ENCODE results near the gene RAB1B. TPM values are rescaled to one million over a fixed set of nuclear protein-coding genes. Genes with fewer than 3 reads are reported as not detected.

RAB1B gene
- total and polyA plus RNA-seq, 10 of the 15 experiments (the other 5 are each of a cell fraction or from before 2014, with no cell fraction given): 10.4 to 193 (median 96.9) TPM

DNA sequence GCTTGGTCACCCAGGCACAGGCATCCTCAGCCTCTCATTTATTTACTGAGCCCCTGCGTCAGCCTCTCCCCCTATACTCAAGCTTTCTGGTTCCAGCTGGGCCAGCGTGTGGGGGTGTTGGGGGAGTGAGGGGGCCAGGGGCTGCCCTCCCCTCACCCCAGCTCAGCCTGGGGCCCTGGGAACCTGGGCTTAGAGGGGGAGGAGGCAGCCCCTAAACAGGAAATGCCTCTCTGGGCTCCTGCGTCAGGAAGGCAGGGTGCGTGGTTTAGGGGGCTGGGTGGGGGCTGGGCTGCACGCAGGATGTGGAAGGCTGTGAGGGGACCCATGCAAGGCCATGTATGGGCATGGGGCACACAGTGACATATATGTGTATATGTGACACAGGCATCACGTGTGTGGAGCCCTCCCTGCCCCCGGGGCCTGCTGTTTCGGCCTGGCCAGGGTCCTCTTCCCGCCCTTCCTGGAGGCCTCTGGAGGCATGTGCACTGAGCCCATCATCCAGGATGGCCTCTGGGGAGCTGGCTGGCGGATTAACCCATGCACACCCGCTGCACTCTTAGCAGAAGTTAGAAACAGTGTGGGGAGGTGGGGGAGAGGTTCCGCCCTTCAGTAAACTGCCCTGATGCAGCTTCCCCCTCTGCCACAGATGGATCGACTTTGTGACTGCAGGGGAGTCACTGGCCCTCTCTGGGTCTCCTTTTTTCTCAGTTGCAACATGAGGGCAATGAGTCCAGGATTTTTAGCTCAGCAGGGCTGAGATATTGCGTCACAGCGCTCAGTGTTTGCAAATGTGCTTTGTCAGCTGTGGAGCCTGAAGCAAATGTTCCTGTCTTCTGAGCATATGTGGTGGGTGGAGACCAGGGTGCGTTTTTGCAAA is 49.5 kb downstream of the RAB1B start (continued):
- TF ChIP-seq, protein P1, sequence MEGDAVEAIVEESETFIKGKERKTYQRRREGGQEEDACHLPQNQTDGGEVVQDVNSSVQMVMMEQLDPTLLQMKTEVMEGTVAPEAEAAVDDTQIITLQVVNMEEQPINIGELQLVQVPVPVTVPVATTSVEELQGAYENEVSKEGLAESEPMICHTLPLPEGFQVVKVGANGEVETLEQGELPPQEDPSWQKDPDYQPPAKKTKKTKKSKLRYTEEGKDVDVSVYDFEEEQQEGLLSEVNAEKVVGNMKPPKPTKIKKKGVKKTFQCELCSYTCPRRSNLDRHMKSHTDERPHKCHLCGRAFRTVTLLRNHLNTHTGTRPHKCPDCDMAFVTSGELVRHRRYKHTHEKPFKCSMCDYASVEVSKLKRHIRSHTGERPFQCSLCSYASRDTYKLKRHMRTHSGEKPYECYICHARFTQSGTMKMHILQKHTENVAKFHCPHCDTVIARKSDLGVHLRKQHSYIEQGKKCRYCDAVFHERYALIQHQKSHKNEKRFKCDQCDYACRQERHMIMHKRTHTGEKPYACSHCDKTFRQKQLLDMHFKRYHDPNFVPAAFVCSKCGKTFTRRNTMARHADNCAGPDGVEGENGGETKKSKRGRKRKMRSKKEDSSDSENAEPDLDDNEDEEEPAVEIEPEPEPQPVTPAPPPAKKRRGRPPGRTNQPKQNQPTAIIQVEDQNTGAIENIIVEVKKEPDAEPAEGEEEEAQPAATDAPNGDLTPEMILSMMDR (IDR thresholded peaks at IDR 0.05 in 2 of 3, conservative IDR thresholded peaks at IDR 0.05 in 1 of 3; ENCODE audit: control insufficient read depth in 2 of 3, extremely low read depth in 1 of 3, insufficient read depth in 1 of 3, low read depth in 3 of 3, low read length in 3 of 3): no peak
- TF ChIP-seq LARP7 (IDR thresholded peaks at IDR 0.05) (no peak), SMARCA5 (IDR thresholded peaks at IDR 0.05) (no peak), JUND (IDR thresholded peaks at IDR 0.05; ENCODE audit: low read depth, low read length) (no peak), NR2C1 (IDR thresholded peaks at IDR 0.05) (no peak), MTA2 (IDR thresholded peaks at IDR 0.05; ENCODE audit: low read depth) (0 out of 2 replicates have a peak, but pooled peaks have one; percentile 20), CEBPB (IDR thresholded peaks at IDR 0.05; ENCODE audit: borderline replicate concordance in 1 of 2, low read depth in 2 of 2, low read length in 2 of 2) (no peak), RUNX3 (IDR thresholded peaks at IDR 0.05; ENCODE audit: low read length) (0 out of 2 replicates have a peak, but pooled peaks have one; percentile 27), KAT2A (conservative IDR thresholded peaks at IDR 0.05; ENCODE audit: control insufficient read depth, low read depth, low read length) (no peak), GABPA (IDR thresholded peaks at IDR 0.05; ENCODE audit: low read depth) (no peak), FOXK2 (IDR thresholded peaks at IDR 0.05) (no peak), FOS (IDR thresholded peaks at IDR 0.05; ENCODE audit: borderline replicate concordance, extremely low read depth, insufficient read length) (no peak)
- TF ChIP-seq, protein P2, sequence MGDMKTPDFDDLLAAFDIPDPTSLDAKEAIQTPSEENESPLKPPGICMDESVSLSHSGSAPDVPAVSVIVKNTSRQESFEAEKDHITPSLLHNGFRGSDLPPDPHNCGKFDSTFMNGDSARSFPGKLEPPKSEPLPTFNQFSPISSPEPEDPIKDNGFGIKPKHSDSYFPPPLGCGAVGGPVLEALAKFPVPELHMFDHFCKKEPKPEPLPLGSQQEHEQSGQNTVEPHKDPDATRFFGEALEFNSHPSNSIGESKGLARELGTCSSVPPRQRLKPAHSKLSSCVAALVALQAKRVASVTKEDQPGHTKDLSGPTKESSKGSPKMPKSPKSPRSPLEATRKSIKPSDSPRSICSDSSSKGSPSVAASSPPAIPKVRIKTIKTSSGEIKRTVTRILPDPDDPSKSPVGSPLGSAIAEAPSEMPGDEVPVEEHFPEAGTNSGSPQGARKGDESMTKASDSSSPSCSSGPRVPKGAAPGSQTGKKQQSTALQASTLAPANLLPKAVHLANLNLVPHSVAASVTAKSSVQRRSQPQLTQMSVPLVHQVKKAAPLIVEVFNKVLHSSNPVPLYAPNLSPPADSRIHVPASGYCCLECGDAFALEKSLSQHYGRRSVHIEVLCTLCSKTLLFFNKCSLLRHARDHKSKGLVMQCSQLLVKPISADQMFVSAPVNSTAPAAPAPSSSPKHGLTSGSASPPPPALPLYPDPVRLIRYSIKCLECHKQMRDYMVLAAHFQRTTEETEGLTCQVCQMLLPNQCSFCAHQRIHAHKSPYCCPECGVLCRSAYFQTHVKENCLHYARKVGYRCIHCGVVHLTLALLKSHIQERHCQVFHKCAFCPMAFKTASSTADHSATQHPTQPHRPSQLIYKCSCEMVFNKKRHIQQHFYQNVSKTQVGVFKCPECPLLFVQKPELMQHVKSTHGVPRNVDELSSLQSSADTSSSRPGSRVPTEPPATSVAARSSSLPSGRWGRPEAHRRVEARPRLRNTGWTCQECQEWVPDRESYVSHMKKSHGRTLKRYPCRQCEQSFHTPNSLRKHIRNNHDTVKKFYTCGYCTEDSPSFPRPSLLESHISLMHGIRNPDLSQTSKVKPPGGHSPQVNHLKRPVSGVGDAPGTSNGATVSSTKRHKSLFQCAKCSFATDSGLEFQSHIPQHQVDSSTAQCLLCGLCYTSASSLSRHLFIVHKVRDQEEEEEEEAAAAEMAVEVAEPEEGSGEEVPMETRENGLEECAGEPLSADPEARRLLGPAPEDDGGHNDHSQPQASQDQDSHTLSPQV (IDR thresholded peaks at IDR 0.05): no peak
- TF ChIP-seq, protein P3, sequence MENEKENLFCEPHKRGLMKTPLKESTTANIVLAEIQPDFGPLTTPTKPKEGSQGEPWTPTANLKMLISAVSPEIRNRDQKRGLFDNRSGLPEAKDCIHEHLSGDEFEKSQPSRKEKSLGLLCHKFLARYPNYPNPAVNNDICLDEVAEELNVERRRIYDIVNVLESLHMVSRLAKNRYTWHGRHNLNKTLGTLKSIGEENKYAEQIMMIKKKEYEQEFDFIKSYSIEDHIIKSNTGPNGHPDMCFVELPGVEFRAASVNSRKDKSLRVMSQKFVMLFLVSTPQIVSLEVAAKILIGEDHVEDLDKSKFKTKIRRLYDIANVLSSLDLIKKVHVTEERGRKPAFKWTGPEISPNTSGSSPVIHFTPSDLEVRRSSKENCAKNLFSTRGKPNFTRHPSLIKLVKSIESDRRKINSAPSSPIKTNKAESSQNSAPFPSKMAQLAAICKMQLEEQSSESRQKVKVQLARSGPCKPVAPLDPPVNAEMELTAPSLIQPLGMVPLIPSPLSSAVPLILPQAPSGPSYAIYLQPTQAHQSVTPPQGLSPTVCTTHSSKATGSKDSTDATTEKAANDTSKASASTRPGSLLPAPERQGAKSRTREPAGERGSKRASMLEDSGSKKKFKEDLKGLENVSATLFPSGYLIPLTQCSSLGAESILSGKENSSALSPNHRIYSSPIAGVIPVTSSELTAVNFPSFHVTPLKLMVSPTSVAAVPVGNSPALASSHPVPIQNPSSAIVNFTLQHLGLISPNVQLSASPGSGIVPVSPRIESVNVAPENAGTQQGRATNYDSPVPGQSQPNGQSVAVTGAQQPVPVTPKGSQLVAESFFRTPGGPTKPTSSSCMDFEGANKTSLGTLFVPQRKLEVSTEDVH (IDR thresholded peaks at IDR 0.05; ENCODE audit: low read depth, partially characterized antibody): no peak
- TF ChIP-seq, protein P4, sequence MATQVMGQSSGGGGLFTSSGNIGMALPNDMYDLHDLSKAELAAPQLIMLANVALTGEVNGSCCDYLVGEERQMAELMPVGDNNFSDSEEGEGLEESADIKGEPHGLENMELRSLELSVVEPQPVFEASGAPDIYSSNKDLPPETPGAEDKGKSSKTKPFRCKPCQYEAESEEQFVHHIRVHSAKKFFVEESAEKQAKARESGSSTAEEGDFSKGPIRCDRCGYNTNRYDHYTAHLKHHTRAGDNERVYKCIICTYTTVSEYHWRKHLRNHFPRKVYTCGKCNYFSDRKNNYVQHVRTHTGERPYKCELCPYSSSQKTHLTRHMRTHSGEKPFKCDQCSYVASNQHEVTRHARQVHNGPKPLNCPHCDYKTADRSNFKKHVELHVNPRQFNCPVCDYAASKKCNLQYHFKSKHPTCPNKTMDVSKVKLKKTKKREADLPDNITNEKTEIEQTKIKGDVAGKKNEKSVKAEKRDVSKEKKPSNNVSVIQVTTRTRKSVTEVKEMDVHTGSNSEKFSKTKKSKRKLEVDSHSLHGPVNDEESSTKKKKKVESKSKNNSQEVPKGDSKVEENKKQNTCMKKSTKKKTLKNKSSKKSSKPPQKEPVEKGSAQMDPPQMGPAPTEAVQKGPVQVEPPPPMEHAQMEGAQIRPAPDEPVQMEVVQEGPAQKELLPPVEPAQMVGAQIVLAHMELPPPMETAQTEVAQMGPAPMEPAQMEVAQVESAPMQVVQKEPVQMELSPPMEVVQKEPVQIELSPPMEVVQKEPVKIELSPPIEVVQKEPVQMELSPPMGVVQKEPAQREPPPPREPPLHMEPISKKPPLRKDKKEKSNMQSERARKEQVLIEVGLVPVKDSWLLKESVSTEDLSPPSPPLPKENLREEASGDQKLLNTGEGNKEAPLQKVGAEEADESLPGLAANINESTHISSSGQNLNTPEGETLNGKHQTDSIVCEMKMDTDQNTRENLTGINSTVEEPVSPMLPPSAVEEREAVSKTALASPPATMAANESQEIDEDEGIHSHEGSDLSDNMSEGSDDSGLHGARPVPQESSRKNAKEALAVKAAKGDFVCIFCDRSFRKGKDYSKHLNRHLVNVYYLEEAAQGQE (IDR thresholded peaks at IDR 0.05; ENCODE audit: low read depth, low read length): no peak
